GM23338 (cell line): ENCODE measurements around the gene LIN7A.

Experiments used
- EZH2 ChIP-seq: fragments of 200-600 bp; sonication (generic); IDR thresholded peaks from one replicate; pipeline ENCODE4 v1.8.0; 2017; ENCODE audit warnings: antibody characterized with exemption, mild to moderate bottlenecking, low read depth; ENCODE audit not compliant: unreplicated experiment
- EZH2phosphoT487 ChIP-seq: fragments of 200-600 bp; sonication (generic); IDR thresholded peaks from one replicate; pipeline ENCODE4 v1.8.1; 2018; ENCODE audit warnings: antibody characterized with exemption; ENCODE audit not compliant: unreplicated experiment
- POLR2AphosphoS5 ChIP-seq: IDR thresholded peaks from 2 replicates; pipeline ENCODE4 v1.6.1; 2016; ENCODE audit warnings: antibody characterized with exemption, low read depth
- TF ChIP-seq, protein P1 (sequence below), 2 experiments: fragments of 200-600 bp in 1 of 2; sonication (generic) in 1 of 2; conservative IDR thresholded peaks; 2 replicates each; pipeline versions ENCODE4 v1.5.1 to v1.6.1; 2016 to 2017; ENCODE audit warnings: antibody characterized with exemption in 2 of 2, low read depth in 2 of 2, mild to moderate bottlenecking in 2 of 2, moderate library complexity in 1 of 2
- TF ChIP-seq, protein P2 (sequence below): IDR thresholded peaks from one replicate; pipeline ENCODE4 v1.6.1; 2018; ENCODE audit warnings: antibody characterized with exemption; ENCODE audit not compliant: unreplicated experiment

- TF ChIP-seq, protein P1, sequence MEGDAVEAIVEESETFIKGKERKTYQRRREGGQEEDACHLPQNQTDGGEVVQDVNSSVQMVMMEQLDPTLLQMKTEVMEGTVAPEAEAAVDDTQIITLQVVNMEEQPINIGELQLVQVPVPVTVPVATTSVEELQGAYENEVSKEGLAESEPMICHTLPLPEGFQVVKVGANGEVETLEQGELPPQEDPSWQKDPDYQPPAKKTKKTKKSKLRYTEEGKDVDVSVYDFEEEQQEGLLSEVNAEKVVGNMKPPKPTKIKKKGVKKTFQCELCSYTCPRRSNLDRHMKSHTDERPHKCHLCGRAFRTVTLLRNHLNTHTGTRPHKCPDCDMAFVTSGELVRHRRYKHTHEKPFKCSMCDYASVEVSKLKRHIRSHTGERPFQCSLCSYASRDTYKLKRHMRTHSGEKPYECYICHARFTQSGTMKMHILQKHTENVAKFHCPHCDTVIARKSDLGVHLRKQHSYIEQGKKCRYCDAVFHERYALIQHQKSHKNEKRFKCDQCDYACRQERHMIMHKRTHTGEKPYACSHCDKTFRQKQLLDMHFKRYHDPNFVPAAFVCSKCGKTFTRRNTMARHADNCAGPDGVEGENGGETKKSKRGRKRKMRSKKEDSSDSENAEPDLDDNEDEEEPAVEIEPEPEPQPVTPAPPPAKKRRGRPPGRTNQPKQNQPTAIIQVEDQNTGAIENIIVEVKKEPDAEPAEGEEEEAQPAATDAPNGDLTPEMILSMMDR (conservative IDR thresholded peaks at IDR 0.05; ENCODE audit: low read depth in 2 of 2): no peak
- TF ChIP-seq POLR2AphosphoS5 (no peak), EZH2 (no peak), EZH2phosphoT487 (no peak)
- TF ChIP-seq, protein P2, sequence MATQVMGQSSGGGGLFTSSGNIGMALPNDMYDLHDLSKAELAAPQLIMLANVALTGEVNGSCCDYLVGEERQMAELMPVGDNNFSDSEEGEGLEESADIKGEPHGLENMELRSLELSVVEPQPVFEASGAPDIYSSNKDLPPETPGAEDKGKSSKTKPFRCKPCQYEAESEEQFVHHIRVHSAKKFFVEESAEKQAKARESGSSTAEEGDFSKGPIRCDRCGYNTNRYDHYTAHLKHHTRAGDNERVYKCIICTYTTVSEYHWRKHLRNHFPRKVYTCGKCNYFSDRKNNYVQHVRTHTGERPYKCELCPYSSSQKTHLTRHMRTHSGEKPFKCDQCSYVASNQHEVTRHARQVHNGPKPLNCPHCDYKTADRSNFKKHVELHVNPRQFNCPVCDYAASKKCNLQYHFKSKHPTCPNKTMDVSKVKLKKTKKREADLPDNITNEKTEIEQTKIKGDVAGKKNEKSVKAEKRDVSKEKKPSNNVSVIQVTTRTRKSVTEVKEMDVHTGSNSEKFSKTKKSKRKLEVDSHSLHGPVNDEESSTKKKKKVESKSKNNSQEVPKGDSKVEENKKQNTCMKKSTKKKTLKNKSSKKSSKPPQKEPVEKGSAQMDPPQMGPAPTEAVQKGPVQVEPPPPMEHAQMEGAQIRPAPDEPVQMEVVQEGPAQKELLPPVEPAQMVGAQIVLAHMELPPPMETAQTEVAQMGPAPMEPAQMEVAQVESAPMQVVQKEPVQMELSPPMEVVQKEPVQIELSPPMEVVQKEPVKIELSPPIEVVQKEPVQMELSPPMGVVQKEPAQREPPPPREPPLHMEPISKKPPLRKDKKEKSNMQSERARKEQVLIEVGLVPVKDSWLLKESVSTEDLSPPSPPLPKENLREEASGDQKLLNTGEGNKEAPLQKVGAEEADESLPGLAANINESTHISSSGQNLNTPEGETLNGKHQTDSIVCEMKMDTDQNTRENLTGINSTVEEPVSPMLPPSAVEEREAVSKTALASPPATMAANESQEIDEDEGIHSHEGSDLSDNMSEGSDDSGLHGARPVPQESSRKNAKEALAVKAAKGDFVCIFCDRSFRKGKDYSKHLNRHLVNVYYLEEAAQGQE: no peak
These were observed 76.8 kb downstream of the LIN7A start for GRCh38 chr12:80860928-80861327.
